ENCODE measurements around the gene H2BW2. TPM values are rescaled to one million over a fixed set of nuclear protein-coding genes. Genes with fewer than 3 reads are reported as not detected.
"Not testable (repeated sequence)": the region's sequence is repeated elsewhere in the genome, so short reads cannot be mapped to it uniquely, and the experiment has no call there.

The H2BW2 gene
- not detected in 2 replicates for total RNA-seq (2014; rRNA removed; shearing (Covaris generic))

GRCh38 chrX:104039689-104040505, at the start of gene H2BW2:
TSS of gene H2BW2 (plus strand) at chrX:104039956. CDS start at chrX:104039995, 39 bp downstream.
- Histone ChIP-seq H3K4me3 (ENCODE audit: insufficient read depth, low read depth, low read length) (no peak within 1 kb of the TSS), H3K36me3 (replicated peaks; ENCODE audit: control insufficient read depth, insufficient read depth, low read length) (no peaks in the 10 kb centered on the region), H3K27me3 (ENCODE audit: control insufficient read depth, insufficient read depth, low read length) (no peaks in the 10 kb centered on the region)
- no peak for DNase-seq

GRCh38 chrX:103999234-103999633, 40.5 kb upstream of the H2BW2 start:
- H3K36me3 ChIP-seq (replicated peaks; ENCODE audit: control insufficient read depth, insufficient read depth, low read length): no peaks in the 10 kb centered on the region
- no peak for DNase-seq
- H3K27me3 ChIP-seq (ENCODE audit: control insufficient read depth, insufficient read depth, low read length): no peaks in the 10 kb centered on the region; the same call in 1 of the 2 replicates
- H3K4me3 ChIP-seq (ENCODE audit: insufficient read depth, low read depth, low read length): no peak overlapping the region

GRCh38 chrX:104008831-104009230, 30.9 kb upstream of the H2BW2 start:
- Histone ChIP-seq H3K36me3 (replicated peaks; ENCODE audit: control insufficient read depth, insufficient read depth, low read length) (no peaks in the 10 kb centered on the region), H3K27me3 (ENCODE audit: control insufficient read depth, insufficient read depth, low read length) (no peaks in the 10 kb centered on the region), H3K4me3 (ENCODE audit: insufficient read depth, low read depth, low read length) (no peak overlapping the region)
- DNase-seq: no peak

- no peaks in the 10 kb centered on the region for H3K27me3 ChIP-seq (ENCODE audit: control insufficient read depth, insufficient read depth, low read length)
- H3K4me3 ChIP-seq (ENCODE audit: insufficient read depth, low read depth, low read length): no peak overlapping the region
- DNase-seq: no peak
- no peaks in the 10 kb centered on the region for H3K36me3 ChIP-seq (replicated peaks; ENCODE audit: control insufficient read depth, insufficient read depth, low read length)
Measured at GRCh38 chrX:104013158-104013557, 26.6 kb upstream of the H2BW2 start.

GRCh38 chrX:104013606-104014005, 26.1 kb upstream of the H2BW2 start, which contains the start of gene H2BW1:
TSS of gene H2BW1 (minus strand) at chrX:104013708. CDS start at chrX:104013576, 132 bp downstream.
- Histone ChIP-seq H3K4me3 (ENCODE audit: insufficient read depth, low read depth, low read length) (no peak within 1 kb of the TSS), H3K27me3 (ENCODE audit: control insufficient read depth, insufficient read depth, low read length) (no peaks in the 10 kb centered on the region), H3K36me3 (replicated peaks; ENCODE audit: control insufficient read depth, insufficient read depth, low read length) (no peaks in the 10 kb centered on the region)
- DNase-seq: peak; percentile 23

GRCh38 chrX:104015576-104015975, 24.2 kb upstream of the H2BW2 start:
- not testable (repeated sequence) for DNase-seq; H3K4me3 ChIP-seq (ENCODE audit: insufficient read depth, low read depth, low read length); H3K36me3 ChIP-seq (replicated peaks; ENCODE audit: control insufficient read depth, insufficient read depth, low read length); H3K27me3 ChIP-seq (ENCODE audit: control insufficient read depth, insufficient read depth, low read length)

GRCh38 chrX:104018126-104018525, 21.6 kb upstream of the H2BW2 start:
- H3K4me3 ChIP-seq (ENCODE audit: insufficient read depth, low read depth, low read length): no peak overlapping the region
- H3K36me3 ChIP-seq (replicated peaks; ENCODE audit: control insufficient read depth, insufficient read depth, low read length): no peaks in the 10 kb centered on the region
- H3K27me3 ChIP-seq (ENCODE audit: control insufficient read depth, insufficient read depth, low read length): no peaks in the 10 kb centered on the region
- no peak for DNase-seq

- H3K36me3 ChIP-seq (replicated peaks; ENCODE audit: control insufficient read depth, insufficient read depth, low read length): no peaks in the 10 kb centered on the region
- no peaks in the 10 kb centered on the region for H3K27me3 ChIP-seq (ENCODE audit: control insufficient read depth, insufficient read depth, low read length)
- DNase-seq: no peak
- H3K4me3 ChIP-seq (ENCODE audit: insufficient read depth, low read depth, low read length): no peak overlapping the region
Measured at GRCh38 chrX:104041003-104041402, 1.2 kb downstream of the H2BW2 start.

GRCh38 chrX:104045642-104046041, 5.9 kb downstream of the H2BW2 start:
- H3K27me3 ChIP-seq (ENCODE audit: control insufficient read depth, insufficient read depth, low read length): no peaks in the 10 kb centered on the region
- H3K4me3 ChIP-seq (ENCODE audit: insufficient read depth, low read depth, low read length): no peak overlapping the region
- DNase-seq: no peak
- H3K36me3 ChIP-seq (replicated peaks; ENCODE audit: control insufficient read depth, insufficient read depth, low read length): no peaks in the 10 kb centered on the region

GRCh38 chrX:104047171-104047570, 7.4 kb downstream of the H2BW2 start:
- DNase-seq: no peak
- H3K36me3 ChIP-seq (replicated peaks; ENCODE audit: control insufficient read depth, insufficient read depth, low read length): no peaks in the 10 kb centered on the region
- H3K4me3 ChIP-seq (ENCODE audit: insufficient read depth, low read depth, low read length): no peak overlapping the region
- no peaks in the 10 kb centered on the region for H3K27me3 ChIP-seq (ENCODE audit: control insufficient read depth, insufficient read depth, low read length)

- H3K4me3 ChIP-seq (ENCODE audit: insufficient read depth, low read depth, low read length); DNase-seq; H3K27me3 ChIP-seq (ENCODE audit: control insufficient read depth, insufficient read depth, low read length); H3K36me3 ChIP-seq (replicated peaks; ENCODE audit: control insufficient read depth, insufficient read depth, low read length): not testable (repeated sequence)
Measured at GRCh38 chrX:104054956-104055355, 15.2 kb downstream of the H2BW2 start.

- not testable (repeated sequence) for H3K4me3 ChIP-seq (ENCODE audit: insufficient read depth, low read depth, low read length); H3K27me3 ChIP-seq (ENCODE audit: control insufficient read depth, insufficient read depth, low read length)
Measured at GRCh38 chrX:104062636-104063035, 22.9 kb downstream of the H2BW2 start.

GRCh38 chrX:104075778-104076445, 36.2 kb downstream of the H2BW2 start, which contains the start of gene TMSB15C:
TSS of gene TMSB15C (minus strand) at chrX:104076236.
- H3K36me3 ChIP-seq (replicated peaks; ENCODE audit: control insufficient read depth, insufficient read depth, low read length); H3K4me3 ChIP-seq (ENCODE audit: insufficient read depth, low read depth, low read length); DNase-seq; H3K27me3 ChIP-seq (ENCODE audit: control insufficient read depth, insufficient read depth, low read length): not testable (repeated sequence)

More at GRCh38 chrX:104062636-104063035, 22.9 kb downstream of the H2BW2 start:
- H3K36me3 ChIP-seq (replicated peaks; ENCODE audit: control insufficient read depth, insufficient read depth, low read length); DNase-seq: not testable (repeated sequence)

- not testable (repeated sequence) for H3K4me3 ChIP-seq (ENCODE audit: insufficient read depth, low read depth, low read length); H3K36me3 ChIP-seq (replicated peaks; ENCODE audit: control insufficient read depth, insufficient read depth, low read length); H3K27me3 ChIP-seq (ENCODE audit: control insufficient read depth, insufficient read depth, low read length); DNase-seq
Measured at GRCh38 chrX:104077854-104078253, 38.1 kb downstream of the H2BW2 start.

- Histone ChIP-seq H3K4me3 (ENCODE audit: insufficient read depth, low read depth, low read length) (no peak overlapping the region), H3K36me3 (replicated peaks; ENCODE audit: control insufficient read depth, insufficient read depth, low read length) (no peaks in the 10 kb centered on the region), H3K27me3 (ENCODE audit: control insufficient read depth, insufficient read depth, low read length) (peaks cover 2% of the 10 kb centered on the region; the same call in 1 of the 2 replicates)
- no peak for DNase-seq
Measured at GRCh38 chrX:104084063-104084462, 44.3 kb downstream of the H2BW2 start.
